GM18907 (cell line): Measurements from ENCODE around the gene ZMIZ1.

Source experiments
- ATAC-seq: cut with Tn5 transposase; IDR thresholded peaks from one replicate; pipeline ENCODE4 v1.9.1; 2021; ENCODE audit warnings: mild to moderate bottlenecking, moderate library complexity; ENCODE audit not compliant: unreplicated experiment

Gene ZMIZ1

DNA sequence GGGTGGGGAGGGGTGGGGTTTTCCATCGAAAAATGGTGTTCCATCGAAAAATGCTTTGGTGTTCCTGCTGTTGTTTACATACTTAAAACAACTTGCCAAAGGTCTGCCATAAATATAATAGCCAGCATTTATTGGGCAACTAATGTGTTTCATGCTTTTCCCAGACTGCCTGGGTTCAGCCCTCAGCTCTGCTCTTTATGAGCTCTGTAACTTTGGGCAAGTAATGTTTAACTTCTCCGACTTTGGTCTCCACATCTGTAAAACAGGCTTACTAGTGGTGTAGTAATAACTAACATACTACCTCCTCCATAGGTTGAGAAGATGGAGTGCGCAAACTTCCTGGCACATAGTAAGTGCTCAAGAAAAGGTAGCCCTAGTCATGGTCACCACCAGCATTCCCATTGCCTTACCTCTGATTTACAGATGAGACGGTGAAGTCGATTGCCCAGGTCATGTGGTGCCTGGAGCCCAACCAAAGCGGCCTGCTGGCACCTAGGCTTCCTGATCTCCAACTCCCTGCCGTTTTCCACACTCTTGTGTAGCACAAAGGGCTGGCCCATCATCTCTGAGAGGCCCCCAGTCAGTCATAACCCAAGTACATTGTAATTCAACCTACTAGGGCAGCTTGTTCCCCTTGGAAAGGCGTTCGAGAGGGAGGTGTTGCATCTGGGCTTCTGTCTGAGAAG, 8.9 kb downstream of the ZMIZ1 start:
- no peak for ATAC-seq

DNA sequence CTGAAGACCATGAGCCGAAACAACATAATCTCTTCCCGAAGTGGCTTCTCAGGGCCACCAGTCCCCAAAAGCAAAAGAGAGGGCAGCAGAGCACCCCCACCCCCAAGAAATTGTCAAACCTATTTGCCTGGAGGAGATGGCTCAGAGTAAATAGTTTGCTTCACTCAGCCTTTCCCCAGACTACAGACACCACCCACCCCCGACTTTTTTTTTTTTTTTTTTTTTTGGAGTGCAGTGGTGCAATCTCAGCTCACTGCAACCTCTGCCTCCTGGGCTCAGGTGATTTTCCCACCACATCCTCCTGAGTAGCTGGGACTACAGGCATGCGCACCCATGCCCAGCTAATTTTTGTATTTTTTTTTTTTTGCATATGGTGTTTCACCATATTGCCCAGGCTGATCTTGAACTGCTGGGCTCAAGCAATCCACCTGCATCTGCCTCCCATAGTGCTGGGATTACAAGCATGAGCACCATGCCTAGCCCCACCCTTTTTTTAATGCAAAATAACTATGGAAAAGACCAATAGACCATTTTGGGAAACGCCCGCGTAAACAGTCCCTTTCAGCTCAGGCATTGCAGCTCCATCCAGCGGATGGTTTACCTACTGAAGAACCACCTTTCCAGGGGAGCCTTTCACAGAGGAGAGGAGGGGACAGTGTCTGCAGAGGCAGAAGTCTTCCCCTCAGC, 9.7 kb downstream of the ZMIZ1 start:
- no peak for ATAC-seq

DNA sequence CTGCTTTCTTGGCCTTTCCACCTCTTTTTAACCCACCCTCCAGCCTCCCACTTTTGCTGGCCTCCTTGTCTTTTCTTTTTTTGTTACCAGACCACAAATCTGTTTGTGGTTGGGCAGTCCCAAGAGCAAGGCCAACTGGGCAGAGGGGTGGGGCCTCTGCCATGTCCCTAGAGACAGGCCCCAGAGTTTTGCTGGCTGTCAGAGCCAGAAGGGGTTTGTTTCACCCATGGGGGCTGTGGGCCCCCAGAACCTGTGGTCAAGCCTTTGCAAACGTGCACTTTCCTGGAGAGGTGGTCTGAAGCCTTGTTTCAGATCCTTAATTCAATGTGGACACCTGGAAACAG, 10.3 kb downstream of the ZMIZ1 start:
- no peak for ATAC-seq

DNA sequence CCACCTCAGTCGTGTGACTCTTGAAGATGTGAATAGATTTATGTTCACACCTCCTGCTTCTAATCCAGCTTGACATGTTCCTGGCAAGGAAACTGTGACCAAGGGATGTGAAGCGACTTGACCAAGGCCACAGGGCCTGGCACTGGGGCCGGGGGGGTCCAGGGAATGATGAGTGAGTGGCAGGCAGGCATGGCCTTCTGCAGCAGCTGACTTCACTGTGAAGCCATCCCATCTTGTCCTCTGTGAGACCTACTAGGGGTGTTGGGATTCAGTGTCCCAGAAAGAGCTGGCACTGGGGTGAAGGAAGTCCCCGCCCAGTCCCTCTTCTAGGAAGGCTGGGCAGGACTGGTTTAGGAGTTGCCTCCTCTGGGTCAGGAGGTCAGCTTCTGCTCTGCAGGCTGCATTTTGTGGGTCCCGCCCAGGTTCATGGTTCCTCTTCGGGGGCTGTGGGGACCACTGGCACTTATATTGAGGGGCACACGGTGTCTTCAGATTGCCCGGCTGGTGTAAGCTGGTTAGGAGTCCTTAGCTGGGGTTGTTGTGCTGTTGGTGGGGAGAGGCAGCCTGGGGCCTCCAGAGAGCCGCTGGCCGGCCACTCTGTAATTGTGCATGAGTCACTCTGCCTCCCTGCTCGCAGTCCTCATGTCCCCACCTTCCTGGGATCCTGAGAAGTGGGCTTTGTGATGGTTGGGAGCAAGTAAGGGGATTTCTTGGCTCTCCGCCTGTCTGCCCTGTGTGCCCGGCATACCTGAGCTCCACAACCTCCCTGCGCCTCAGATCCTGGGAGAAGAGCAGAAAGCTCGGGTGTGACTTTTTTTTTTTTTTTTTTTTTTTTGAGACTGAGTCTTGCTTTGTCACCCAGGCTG, 11.0 kb downstream of the ZMIZ1 start:
- ATAC-seq: no peak

DNA sequence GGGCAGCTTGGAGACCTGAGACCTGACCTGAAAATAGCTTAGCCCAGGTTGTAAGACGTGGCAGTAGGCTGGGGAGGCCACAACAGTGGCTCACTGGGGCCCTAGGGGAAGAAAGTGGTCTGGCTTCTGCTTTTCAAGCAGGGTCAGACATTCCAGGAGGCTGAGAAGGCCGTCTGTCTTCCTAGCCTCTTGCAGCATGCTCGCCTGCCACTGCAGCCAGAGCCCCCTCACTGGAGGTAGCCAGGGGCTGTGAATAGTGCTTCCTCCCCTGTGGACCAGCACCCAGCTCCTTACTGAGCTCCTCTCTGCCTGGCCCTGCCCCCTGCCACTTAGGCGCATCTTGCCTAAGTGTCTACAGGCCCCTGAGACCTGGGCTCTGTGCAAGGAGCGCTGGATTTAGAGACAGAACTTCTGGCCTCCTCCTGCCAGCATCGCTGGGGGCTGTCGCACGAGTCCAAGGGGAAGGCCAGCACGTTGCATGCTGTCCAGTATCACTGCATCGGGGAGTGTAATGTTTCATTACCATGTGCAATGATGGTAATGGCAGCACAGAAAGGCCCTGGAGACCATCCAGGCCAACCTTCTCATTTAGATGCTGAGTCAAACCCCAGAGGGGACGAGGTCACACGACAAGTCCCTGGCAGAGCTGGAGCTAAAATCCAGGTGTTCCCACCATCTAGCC, 12.7 kb downstream of the ZMIZ1 start:
- ATAC-seq: no peak

DNA sequence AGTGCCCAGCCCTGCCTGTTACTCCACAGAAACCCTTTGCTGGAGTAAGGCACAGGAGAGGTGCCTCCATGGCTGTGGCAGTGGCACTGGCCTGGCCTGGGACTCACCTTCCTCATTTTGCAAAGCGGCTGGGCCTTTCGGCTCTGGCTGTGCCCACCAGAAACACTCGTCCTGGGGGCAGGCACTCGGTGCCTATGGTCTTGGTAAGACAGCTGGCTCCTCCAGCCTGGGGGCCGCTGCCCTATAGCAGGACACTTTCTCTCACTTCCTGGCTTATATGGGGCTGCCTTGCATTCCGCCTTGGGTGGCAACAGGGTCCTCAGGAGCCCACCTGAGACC, 13.2 kb downstream of the ZMIZ1 start:
- ATAC-seq: no peak

DNA sequence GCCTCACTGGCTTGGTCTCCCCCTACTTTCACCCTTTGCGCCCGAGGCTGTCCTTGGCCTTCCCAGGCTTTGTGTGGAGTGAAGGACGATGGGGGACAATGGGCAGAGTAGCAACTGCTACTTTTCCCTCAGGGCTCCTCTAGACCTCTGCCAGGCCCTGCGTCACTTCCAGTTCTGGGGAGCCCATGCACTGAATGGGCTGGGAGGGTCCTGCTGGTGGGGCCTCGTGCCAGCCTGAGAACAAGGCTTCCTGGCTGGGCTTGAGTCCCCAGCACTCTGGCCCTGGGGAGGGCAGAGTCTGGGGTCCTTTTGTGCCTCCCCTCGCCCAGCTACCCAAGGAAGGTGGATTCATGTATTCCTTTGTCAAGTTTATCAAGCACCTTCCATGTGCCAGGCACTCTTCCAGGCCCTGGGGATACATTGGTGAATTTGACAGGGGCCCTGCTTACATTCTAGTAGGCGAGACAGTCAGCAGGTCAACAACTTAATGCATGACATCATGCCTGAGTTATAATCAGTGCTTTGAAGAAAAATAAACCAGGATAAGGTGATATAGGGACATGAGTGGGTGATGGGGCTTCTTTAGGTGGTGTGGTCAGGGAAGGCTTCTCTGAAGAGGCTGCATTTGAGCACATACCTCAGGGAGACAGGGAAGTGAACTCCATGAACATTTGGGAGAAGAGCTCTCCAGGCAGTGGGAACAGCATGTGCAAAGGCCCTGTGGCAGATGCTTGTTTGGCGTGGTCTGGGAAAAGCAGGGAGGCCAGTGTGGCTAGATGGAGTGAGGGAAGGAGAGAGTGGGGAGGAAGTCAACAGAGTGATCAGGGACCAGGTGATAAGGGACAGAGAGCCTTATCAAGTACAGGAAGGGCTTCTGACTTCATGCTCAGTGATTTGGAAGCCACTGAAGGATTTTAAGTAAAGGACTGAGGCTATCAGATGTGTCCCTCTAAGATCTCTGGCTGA, 14.1 kb downstream of the ZMIZ1 start:
- no peak for ATAC-seq

DNA sequence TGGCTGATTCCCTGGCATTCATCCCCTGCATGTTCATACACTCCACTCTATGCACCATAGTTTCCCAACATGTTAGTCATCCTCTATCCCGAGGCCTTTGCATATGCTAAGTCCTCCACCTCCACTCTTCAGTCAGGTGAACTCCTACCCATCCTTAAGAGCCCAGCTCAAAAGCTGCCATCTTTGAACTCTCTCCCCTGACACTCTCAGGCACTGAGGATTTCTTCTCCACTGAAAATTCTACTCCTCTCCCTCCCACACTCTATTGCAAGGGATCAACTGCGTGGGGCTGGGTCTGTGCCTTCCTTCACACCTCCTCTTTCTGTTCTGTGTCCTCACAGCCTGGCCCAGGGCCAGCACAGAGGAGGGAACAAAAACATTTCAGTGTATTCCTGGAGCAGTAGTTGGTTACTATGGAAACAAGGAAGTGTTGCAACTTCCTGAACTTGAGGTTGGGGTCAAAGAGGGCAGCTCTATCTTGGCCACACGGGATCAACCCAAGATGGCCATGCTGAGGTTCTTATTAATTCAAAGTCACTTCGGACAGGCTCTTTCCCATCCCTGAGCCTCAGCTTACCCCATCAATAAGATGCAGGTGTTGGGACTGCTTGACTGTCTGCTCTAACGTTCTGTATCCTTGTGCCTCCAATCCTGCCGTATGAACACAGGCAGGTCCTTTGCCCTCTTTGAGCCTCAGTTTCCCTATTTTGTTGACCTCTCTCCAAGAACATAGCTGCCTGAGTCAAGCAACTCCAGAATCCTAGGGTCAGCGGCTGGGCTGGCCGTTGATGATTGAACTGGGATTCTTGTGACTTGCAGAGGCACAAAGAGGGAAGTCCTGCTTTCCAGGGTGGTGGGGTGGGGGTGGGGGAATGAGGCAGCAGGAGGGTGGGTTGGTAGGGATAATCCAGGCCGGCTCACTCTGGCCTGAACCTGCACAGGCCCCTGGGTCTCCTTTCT, 15.5 kb downstream of the ZMIZ1 start:
- no peak for ATAC-seq

DNA sequence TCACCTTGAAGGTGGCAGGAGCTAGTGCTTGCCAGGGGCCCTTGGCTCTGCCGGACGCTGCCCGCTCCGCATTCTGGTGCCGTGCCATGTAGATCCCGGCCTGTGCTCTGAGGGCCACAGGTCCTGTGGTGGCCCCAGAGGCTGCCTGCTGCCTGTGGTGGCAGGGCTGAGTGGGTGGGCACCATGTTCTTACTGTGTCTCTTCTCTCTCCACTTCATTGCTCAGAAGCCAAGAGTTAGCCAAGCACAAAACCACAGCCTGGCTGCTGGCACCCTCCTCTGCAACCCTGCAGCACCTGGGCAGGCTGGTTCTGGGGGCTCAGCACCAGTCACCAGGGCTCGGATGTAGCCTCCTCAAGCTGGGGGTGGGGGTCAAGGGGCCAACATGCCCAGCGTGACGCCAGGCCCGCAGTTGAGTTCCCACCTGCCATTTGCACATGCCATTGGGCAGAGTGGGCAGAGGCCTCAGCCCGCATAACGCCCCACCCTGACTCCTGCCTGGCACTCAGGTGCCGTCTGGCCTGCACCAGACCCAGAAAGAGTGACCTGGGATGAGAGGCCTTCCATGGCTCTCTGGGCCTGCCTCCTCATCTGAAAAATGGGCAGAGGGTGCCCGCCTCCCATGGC, 16.3 kb downstream of the ZMIZ1 start:
- peak; percentile 81 for ATAC-seq

DNA sequence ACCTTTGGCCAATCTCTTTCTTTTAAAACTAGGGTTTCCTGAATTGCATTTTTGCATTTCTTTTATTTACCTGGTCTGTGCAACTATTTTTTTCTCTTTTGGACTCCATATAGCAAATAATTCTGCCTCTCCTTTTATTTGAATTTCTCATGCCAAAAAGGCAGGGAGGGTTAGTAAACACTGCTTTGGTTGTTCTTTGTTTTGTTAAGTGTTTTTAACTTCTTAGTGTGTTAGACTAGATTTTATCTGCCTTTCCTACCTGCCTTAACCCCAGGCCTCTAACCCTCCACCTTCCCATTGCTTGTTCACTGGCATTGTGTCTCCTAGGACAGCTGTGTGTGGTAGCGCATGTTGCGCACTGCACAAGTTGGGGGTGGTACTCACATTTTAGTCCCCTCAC, 18.1 kb downstream of the ZMIZ1 start:
- no peak for ATAC-seq

DNA sequence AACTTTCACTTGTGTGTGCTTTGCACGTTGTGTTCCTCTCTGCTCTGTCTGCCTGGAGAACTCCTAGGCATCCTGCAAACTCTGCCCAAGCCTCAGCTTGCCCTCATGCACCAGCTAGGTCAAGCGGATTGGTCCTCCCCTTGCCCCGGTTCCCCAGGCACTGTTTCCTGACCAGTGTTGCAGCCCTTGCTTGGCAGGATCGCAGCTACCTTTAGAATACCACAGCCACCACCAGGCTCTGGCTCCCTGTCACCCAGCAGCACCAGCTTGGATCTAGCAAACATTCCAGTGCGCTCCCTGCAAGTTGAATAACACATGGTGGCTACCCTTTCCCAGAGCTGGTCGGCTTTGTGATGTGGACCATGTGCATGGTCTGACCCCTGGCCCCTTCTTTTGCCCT, 19.0 kb downstream of the ZMIZ1 start:
- no peak for ATAC-seq

DNA sequence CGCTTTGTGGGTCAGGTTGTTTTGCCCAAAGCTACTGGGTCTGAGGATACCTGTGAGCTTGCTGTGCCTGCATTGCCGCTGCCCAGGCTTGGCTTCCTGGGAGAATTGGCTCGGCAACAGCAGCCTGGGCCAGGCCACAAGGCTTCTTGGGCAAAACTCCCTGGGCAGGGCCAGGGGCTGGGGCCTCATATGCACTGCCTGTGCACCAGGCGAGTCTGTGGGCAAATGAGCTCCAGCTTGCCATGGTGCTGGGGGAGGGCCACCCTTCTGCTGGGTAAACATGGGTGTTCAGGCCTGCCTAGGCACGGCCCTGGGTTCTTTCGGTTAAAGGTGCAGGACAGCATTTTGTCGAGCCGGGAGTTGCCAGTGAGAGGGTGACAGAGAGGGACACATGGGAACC, 19.4 kb downstream of the ZMIZ1 start:
- ATAC-seq: no peak

DNA sequence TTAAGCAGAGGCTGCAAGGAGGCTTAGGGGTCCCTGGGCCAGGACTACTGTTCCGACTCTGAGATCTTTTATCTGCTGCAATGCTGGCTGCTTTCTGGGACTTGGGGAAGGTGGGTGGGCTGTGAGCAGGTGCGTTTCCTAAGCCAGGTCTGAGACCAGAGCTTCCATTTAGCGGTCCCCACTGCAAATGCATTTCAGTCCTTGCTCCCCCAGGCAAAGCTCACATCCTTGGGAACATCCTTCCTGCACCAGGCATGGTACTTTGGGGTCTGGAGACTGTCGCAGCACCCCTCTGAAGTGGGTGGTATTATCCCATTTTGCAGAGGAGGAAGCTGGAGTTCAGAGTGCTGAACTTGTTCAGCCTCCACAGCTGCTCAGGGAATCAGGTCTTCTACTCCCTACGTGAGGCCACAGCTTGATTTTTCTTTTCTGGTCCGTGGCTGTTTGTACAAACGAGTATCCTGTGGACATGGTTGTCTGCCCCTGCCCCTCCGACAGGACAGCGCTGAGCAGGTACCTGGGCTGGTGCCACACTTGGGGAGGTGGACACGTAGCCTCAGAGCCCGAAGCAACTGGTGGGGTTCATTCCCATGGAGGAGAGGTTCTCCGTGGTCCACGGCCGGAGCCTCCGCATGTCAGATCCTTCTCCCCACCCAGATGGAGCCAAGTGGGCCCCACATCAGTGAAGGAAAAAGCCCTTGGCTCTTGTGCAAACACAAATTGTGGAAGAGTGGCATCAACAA, 20.0 kb downstream of the ZMIZ1 start:
- ATAC-seq: no peak

DNA sequence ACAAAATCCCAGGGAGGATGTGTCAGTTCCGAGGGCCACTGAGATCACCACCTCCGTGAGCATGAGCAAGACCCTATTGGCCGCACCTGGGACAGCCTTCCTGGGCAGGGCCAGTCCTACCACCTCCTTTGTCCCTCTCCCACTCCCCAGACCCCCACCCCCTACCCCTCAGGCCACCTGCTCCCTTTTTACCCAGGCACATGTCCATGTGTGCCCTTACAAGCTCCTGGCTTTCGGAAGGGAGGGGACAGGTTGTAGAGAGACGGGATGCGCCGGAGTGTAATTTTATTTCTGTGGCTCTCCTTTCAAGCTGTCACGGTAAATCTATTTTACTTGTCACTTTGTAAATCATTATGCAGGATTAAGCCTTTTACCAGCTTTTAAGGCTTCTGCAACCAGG, 20.9 kb downstream of the ZMIZ1 start:
- no peak for ATAC-seq

DNA sequence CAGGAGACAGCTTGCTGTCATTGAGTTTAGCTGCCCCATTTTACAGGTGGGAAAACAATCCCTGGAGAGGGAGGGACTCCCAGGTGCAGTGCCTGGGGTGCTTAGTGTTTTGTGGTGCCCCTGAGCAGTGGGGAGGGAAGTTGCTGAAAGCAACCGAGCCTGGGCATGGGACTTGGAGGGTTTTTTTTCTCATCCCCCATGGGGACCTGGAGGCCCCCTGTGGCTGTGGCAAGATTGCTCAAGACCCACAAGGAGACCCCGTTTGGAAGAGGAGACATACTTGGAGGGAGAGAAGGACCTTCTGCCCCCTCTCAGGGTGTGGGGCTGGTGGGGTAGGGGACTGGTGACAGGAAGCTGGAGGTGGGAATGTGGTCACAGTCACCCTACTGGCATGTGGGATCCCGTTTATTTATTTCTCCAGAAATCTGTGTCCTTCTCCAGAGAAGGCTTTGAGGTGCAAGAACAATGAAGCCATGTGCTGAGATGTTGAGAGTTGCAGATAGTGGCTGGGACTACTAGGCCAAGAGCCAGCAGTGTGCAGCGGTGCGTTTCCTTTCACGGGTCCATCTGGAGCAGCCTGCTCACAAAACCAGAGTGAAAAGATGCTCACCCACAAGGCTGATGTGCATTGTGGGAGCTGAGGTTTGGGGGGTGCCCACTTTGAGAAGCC, 21.5 kb downstream of the ZMIZ1 start:
- ATAC-seq: no peak

DNA sequence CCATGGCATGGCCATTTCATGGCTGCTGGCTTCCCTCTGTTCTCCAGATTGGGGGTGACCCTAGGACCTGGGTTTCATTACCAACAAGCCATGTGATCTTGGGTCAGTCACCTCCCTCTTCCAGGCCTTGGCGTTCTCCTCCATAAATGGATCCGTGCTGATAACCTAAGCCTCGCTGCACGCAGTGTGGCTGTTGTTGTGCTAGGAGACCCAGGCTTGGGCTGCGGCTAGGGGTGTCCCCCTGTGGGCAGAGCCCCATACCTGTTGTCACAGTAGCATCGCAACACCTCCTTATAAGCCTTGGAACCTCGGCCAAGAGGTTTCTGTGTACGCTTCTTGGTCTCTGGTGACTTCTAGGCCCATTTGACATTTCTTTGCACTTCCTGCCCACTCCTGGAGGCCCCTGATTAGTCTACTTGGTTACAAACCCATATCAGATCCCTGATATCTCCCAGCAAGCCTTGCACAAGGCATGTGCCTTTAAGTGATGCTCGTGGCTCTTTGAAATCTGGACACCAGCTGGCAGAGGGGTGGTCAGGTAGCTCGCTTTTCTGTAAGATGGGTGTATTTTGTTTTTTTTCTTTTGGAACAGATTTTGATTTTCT, 23.6 kb downstream of the ZMIZ1 start:
- ATAC-seq: no peak
